ENCODE data around the gene VANGL2.

DNA sequence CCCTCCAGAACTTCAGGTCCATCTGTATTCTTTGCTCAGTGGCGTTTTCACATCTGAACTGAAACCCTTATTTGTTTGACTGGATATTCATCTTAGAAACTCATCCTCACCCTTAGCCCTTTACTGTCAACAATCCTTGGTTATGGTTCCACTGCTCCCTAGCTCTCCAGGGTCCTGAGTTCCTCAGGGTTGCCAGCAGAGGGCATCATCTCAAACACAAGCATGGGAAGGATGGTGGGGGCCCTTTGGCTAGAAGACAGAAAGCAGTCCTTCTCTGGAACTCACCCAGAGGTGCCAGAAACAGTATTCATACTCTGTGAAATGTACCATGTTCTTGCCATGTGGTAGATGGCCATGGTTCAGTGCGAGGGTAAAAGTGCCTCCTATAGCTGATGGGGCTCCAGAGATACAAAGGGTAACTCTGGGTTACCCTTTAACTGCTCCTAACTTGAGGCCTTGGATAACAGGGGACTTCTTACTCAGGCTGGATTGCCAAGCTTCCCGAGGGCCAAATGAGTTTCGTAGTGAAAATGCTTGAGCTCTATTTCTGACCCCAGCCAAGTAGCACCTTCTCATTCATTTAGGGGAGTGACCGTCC lies 45.9 kb upstream of the VANGL2 start:
- TF ChIP-seq POLR2AphosphoS5 (IDR thresholded peaks at IDR 0.05), result no peak
- no peak for TF ChIP-seq POLR2A (IDR thresholded peaks at IDR 0.05)
- TF ChIP-seq, protein P1, sequence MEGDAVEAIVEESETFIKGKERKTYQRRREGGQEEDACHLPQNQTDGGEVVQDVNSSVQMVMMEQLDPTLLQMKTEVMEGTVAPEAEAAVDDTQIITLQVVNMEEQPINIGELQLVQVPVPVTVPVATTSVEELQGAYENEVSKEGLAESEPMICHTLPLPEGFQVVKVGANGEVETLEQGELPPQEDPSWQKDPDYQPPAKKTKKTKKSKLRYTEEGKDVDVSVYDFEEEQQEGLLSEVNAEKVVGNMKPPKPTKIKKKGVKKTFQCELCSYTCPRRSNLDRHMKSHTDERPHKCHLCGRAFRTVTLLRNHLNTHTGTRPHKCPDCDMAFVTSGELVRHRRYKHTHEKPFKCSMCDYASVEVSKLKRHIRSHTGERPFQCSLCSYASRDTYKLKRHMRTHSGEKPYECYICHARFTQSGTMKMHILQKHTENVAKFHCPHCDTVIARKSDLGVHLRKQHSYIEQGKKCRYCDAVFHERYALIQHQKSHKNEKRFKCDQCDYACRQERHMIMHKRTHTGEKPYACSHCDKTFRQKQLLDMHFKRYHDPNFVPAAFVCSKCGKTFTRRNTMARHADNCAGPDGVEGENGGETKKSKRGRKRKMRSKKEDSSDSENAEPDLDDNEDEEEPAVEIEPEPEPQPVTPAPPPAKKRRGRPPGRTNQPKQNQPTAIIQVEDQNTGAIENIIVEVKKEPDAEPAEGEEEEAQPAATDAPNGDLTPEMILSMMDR (IDR thresholded peaks at IDR 0.05), result peak in 1 of 4 experiments; percentile 25

Measured in prostate gland (tissue), 2 donors.